Keratinocyte (primary cell): ENCODE data around the gene HSBP1L1. TPM values are rescaled to one million over a fixed set of nuclear protein-coding genes. Genes with fewer than 3 reads are reported as not detected.

ENCODE experiments used
- DNase-seq: peaks from one replicate; pipeline ENCODE4 v3.0.0-alpha.2; 2011; ENCODE audit warnings: low read depth, missing footprints, low spot score
- FAIRE-seq: peaks from 2 replicates; lab custom pipeline; 2011; peaks lifted over from hg19 to GRCh38; lab: Jason Lieb, UNC
- H2AFZ ChIP-seq: 2 replicates; pipeline ENCODE4 v1.6.0; 2012; ENCODE audit warnings: low read length, control low read depth, inconsistent platforms; ENCODE audit not compliant: control insufficient read depth
- H3K27ac ChIP-seq: 2 replicates; pipeline ENCODE4 v1.5.1; 2011; ENCODE audit warnings: low read length; ENCODE audit not compliant: control insufficient read depth, insufficient read depth
- H3K27me3 ChIP-seq: 3 replicates; pipeline ENCODE4 v1.6.0; 2011; ENCODE audit warnings: low read length; ENCODE audit not compliant: control insufficient read depth, insufficient read depth; ENCODE audit errors: extremely low read depth
- H3K36me3 ChIP-seq, 2 experiments: 2 replicates in 1 of 2; 3 replicates in 1 of 2; pipeline ENCODE4 v1.5.1; 2011; ENCODE audit warnings: low read length in 2 of 2, mild to moderate bottlenecking in 1 of 2; ENCODE audit not compliant: control insufficient read depth in 2 of 2, insufficient read depth in 2 of 2; ENCODE audit errors: extremely low read depth in 1 of 2
- H3K4me1 ChIP-seq: 3 replicates; pipeline ENCODE4 v1.5.1; 2011; ENCODE audit warnings: low read length; ENCODE audit not compliant: control insufficient read depth, insufficient read depth; ENCODE audit errors: extremely low read depth
- H3K4me2 ChIP-seq: 3 replicates; pipeline ENCODE4 v1.6.0; 2011; ENCODE audit warnings: low read depth, low read length; ENCODE audit not compliant: control insufficient read depth, insufficient read depth; ENCODE audit errors: extremely low read depth
- H3K4me3 ChIP-seq, 3 experiments: fragments of 200-600 bp in 1 of 3; sonication (generic) in 1 of 3; 2 replicates in 2 of 3; 3 replicates in 1 of 3; pipeline ENCODE4 v1.5.1; 2011 to 2016; ENCODE audit warnings: low read length in 3 of 3, mild to moderate bottlenecking in 3 of 3, control low read depth in 2 of 3, inconsistent platforms in 1 of 3, low read depth in 1 of 3, mixed read lengths in 1 of 3, mixed run types in 1 of 3, moderate library complexity in 1 of 3; ENCODE audit not compliant: control insufficient read depth in 2 of 3, insufficient read depth in 2 of 3; ENCODE audit errors: extremely low read depth in 1 of 3
- H3K79me2 ChIP-seq: 2 replicates; pipeline ENCODE4 v1.6.0; 2012; ENCODE audit warnings: low read length; ENCODE audit not compliant: control insufficient read depth, insufficient read depth
- H3K9ac ChIP-seq: 3 replicates; pipeline ENCODE4 v1.6.0; 2011; ENCODE audit warnings: low read length; ENCODE audit not compliant: control insufficient read depth, insufficient read depth; ENCODE audit errors: extremely low read depth
- H3K9me1 ChIP-seq: 3 replicates; pipeline ENCODE4 v1.6.0; 2011; ENCODE audit warnings: low read length; ENCODE audit not compliant: control insufficient read depth, insufficient read depth; ENCODE audit errors: extremely low read depth
- H3K9me3 ChIP-seq: 2 replicates; pipeline ENCODE4 v1.5.1; 2012; ENCODE audit warnings: low read depth, low read length; ENCODE audit not compliant: control insufficient read depth
- H4K20me1 ChIP-seq: 3 replicates; pipeline ENCODE4 v1.6.0; 2011; ENCODE audit warnings: low read length; ENCODE audit not compliant: control insufficient read depth, insufficient read depth; ENCODE audit errors: extremely low read depth
- CTCF ChIP-seq, 3 experiments: IDR thresholded peaks in 1 of 3; conservative IDR thresholded peaks in 1 of 3; optimal IDR thresholded peaks in 1 of 3; 2 replicates in 2 of 3; 3 replicates in 1 of 3; pipeline versions ENCODE3 to v1.5.1; 2011; ENCODE audit warnings: low read length in 3 of 3, mild to moderate bottlenecking in 3 of 3, moderate library complexity in 2 of 3, control low read depth in 1 of 3, inconsistent platforms in 1 of 3; ENCODE audit not compliant: insufficient read depth in 2 of 3; ENCODE audit errors: extremely low read depth in 1 of 3
- EZH2 ChIP-seq: IDR thresholded peaks from one replicate; pipeline ENCODE4 v1.6.1; 2012; ENCODE audit warnings: inconsistent platforms, mild to moderate bottlenecking, low read length, moderate library complexity
- dilution Hi-C: fragments of 300-500 bp; cut with MboI; formaldehyde crosslinking; loops from one replicate; pipeline ENCODE4 v1.7.0; 2020; ENCODE audit warnings: low sequenced_read_pairs; ENCODE audit not compliant: extremely low pct_ligation_motif_present
- polyA plus RNA-seq, 5 experiments: library from polyadenylated mRNA; depleted of rRNA in 3 of 5; stranded (reverse) in 3 of 5; stranded (forward) in 1 of 5; unstranded in 1 of 5; fragments of >200 nt; gene quantifications; 1 replicate in 1 of 5; 2 replicates in 3 of 5; 3 replicates in 1 of 5; pipeline versions ENCODE4 v1.2.1 to v1.2.3, GENCODE V29; 2011 to 2012; ENCODE audit warnings: missing spikeins in 2 of 5, low read depth in 1 of 5, low replicate concordance in 1 of 5

Gene HSBP1L1
- polyA plus RNA-seq, 1 donor (not counting 4 experiments of a cell fraction or from before 2014, with no cell fraction given), result 49.6 TPM

- H3K9me3 ChIP-seq, result no peaks in the 10 kb centered on the region
- H3K4me3 ChIP-seq, result no peak overlapping the region
- H3K27me3 ChIP-seq, result no peaks in the 10 kb centered on the region
- no peak overlapping the region for H3K4me2 ChIP-seq
- no peaks in the 10 kb centered on the region for H3K79me2 ChIP-seq
- FAIRE-seq (no peak), DNase-seq (no peak)
- no peaks in the 10 kb centered on the region for H3K9me1 ChIP-seq
- no peak overlapping the region for H2AFZ ChIP-seq
- no peak overlapping the region for H3K9ac ChIP-seq
- dilution Hi-C loops, result no loop called here
- H3K4me1 ChIP-seq, result no peaks in the 10 kb centered on the region
- H3K36me3 ChIP-seq, result no peaks in the 10 kb centered on the region
- H3K27ac ChIP-seq, result no peak overlapping the region
- H4K20me1 ChIP-seq, result no peaks in the 10 kb centered on the region
- TF ChIP-seq CTCF (optimal IDR thresholded peaks at IDR 0.05 in 1 of 3, IDR thresholded peaks at IDR 0.05 in 1 of 3, conservative IDR thresholded peaks at IDR 0.05 in 1 of 3; ENCODE audit: extremely low read depth in 1 of 3, insufficient read depth in 2 of 3, low read length in 3 of 3), result no peak
- no peak for TF ChIP-seq EZH2
Measured at GRCh38 chr18:80012714-80013113, 48.3 kb downstream of the HSBP1L1 start.

Other genes starting within 250 kb of the HSBP1L1 start
- gene KCNG2, start 166.7 kb upstream of the HSBP1L1 start, polyA plus RNA-seq, result not detected in 3 replicates
- gene SLC66A2, start 13.0 kb upstream of the HSBP1L1 start, polyA plus RNA-seq, result 16.3 to 32.4 TPM (median 19.8 TPM) in 3 replicates
- gene TXNL4A, start 23.9 kb downstream of the HSBP1L1 start, polyA plus RNA-seq, result 89.9 to 142 TPM (median 98.4 TPM) in 3 replicates
- 20.0 to 31.1 TPM (median 30.7 TPM) in 3 replicates for gene RBFA, start 69.8 kb downstream of the HSBP1L1 start, polyA plus RNA-seq
- 7.7 to 11.7 TPM (median 11.3 TPM) in 3 replicates for gene ADNP2, start 144.6 kb downstream of the HSBP1L1 start, polyA plus RNA-seq